DMS114 treated with DMSO at 0.1 percent for 48 hours (cell line): ENCODE results near the gene YDJC.
"Not testable (repeated sequence)": the region's sequence is repeated elsewhere in the genome, so short reads cannot be mapped to it uniquely, and the experiment has no call there.

Source experiments
- DNase-seq: peaks from one replicate; lab custom pipeline; 2025; ENCODE audit not compliant: unreplicated experiment; lab: John Stamatoyannopoulos, UW

YDJC gene

GRCh38 chr22:21652010-21652546, 22.3 kb upstream of the YDJC start:
- peak; percentile 70 for DNase-seq

- DNase-seq, result no peak
Observed at GRCh38 chr22:21651521-21652009, 21.7 kb upstream of the YDJC start.

- DNase-seq, result no peak
Observed at GRCh38 chr22:21650823-21651520, 21.1 kb upstream of the YDJC start.

- DNase-seq, result no peak
Observed at GRCh38 chr22:21650280-21650679, 20.5 kb upstream of the YDJC start.

- peak; percentile 78 for DNase-seq
Observed at GRCh38 chr22:21646608-21647590, 17.1 kb upstream of the YDJC start.

- not testable (repeated sequence) for DNase-seq
Observed at GRCh38 chr22:21645513-21645912, 15.7 kb upstream of the YDJC start.

GRCh38 chr22:21643533-21644357, 13.9 kb upstream of the YDJC start:
- DNase-seq, result no peak

GRCh38 chr22:21642584-21643448, 13.0 kb upstream of the YDJC start:
- no peak for DNase-seq

GRCh38 chr22:21641789-21642583, 12.2 kb upstream of the YDJC start, which contains the start of gene SDF2L1:
Gene SDF2L1, plus strand, starts transcription at chr22:21642302. Its CDS starts 35 bp downstream, at chr22:21642337.
- DNase-seq, result peak; percentile 93

GRCh38 chr22:21641417-21641788, 11.6 kb upstream of the YDJC start:
- no peak for DNase-seq

- no peak for DNase-seq
Observed at GRCh38 chr22:21640810-21641209, 11.0 kb upstream of the YDJC start.

- no peak for DNase-seq
Observed at GRCh38 chr22:21639359-21639758, 9.5 kb upstream of the YDJC start.

GRCh38 chr22:21637450-21637849, 7.6 kb upstream of the YDJC start:
- DNase-seq, result not testable (repeated sequence)

GRCh38 chr22:21636629-21637218, 6.9 kb upstream of the YDJC start:
- no peak for DNase-seq

GRCh38 chr22:21635771-21636510, 6.1 kb upstream of the YDJC start:
- DNase-seq, result no peak

GRCh38 chr22:21634844-21635243, 5.0 kb upstream of the YDJC start:
- DNase-seq, result no peak

- DNase-seq, result no peak
Observed at GRCh38 chr22:21634081-21634480, 4.3 kb upstream of the YDJC start.

GRCh38 chr22:21633481-21633880, 3.7 kb upstream of the YDJC start:
- DNase-seq, result no peak
